NCI-H2171 (cell line): Measurements from ENCODE around the gene AGBL4.

Source experiments
- DNase-seq: peaks from one replicate; lab custom pipeline; 2025; lab: John Stamatoyannopoulos, UW

AGBL4 gene

DNA sequence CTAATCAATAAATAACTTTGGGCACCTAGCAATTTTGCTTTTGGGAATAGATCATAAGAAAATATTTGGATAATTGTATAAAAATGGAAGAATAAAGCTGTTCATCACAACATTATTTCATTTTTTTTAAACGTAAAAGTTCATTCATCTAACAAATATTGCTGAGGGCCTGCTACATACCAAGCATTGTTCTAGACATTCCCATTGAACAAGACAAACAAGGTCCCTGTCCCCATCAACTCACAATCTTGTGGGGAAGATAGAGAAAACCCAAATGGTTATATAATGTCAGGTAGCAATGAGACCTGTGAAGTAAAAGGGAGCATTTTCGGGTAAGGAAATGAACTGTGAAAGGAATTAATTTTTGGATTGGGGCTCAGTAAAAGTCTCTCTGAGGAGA, 1193.0 kb downstream of the AGBL4 start:
- DNase-seq, result no peak

DNA sequence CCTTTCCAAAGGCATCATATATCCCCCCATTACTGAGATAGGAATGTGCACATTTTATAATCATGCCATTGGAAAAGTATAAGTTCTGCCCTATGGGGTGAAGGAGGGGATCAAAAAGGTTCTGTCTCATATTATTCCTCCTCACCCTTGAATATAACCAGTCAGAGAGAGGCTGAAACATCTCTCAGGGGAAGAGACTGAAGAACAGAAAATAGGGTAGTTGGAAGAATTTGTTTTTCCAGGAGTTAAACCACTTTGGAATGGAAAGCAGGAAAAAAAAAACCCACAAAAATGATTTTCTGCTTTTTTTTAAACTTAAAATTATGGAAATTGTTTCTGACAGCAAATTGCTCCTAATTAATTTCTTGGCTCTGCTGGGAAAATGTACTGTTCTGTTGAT, 1194.3 kb downstream of the AGBL4 start:
- no peak for DNase-seq

DNA sequence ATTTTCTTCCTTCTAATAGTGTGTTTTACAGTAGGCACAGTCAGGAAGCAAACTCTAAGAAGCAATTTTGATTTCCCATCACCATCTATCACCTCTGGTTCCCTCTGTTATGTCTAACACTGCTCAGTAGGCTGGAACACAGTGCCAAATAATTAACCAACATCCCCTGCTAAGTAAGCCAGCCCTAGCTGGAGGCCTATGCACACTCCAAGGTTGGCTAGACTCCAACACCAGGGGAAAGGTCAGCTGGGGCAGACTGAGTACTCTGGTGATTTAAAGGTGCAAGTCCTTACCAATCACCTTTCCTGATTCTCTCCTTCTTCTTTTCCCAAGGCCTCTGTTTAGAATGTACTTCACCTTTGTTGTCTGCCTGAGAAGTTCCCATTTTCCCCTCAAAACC, 1200.6 kb downstream of the AGBL4 start:
- no peak for DNase-seq

DNA sequence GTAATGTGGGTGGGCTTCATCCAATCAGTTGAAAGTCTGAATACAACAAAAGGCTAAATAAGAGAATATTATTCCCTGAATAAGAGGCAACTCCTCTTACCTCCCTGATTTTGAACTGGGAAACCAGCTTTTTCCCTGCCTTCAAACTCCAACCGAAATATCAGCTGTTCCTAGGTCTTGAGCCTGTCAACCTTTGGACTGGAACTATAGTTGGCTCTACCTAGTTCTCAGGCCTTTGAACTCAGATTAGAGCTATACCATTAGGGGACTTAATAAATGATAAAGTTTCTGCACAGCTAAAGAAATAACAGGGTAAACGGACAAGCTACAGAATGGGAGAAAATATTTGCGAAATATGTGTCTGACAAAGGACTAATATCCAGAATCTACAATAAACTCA, 1203.3 kb downstream of the AGBL4 start:
- no peak for DNase-seq

DNA sequence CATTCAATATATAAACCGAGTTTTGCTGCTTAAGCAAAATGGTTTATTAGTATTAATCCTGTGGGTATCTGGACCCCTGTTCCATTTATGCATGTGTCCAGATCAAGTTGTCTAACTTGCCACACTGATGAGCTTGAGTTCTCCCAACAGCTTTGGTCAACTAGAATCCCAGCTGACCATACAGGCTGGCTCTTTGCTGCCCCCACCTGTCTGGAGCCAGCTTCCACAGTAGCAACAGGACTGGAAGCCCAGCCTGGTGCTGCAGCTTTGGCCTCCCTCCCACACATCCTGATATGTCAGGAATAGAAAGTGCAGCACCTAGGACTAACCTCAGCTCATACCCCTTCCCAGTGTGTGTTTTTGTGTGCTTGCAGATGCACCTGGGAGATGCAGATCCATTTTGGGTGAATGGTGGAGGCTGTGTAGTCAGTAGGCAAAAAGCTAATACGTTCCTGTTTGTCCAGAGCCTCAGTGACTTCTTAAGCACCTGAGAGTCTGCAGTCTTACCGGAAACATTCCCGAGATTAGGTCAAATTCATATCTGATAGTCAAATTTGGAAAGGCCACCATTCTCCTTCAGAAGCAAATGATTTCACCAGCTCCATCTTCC, 1206.1 kb downstream of the AGBL4 start:
- no peak for DNase-seq

DNA sequence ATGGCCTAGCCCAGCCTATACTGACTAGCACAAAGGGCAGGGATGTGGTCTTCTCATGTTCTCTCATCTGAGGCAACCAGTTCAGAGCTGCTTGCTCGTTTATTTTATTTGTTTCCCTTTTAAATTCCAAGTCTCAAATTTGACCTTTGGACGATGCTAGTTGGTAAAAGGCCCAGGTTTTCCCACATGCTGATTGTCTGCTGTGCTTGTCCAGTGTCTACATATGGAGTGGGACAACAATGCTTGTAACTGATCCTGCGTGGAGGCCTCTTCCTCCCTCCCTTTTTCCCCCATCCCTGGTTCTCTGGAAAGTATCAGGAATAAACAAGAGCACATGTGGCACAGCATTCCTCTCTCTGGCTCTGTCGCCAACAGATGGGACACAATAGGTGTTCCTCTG, 1213.0 kb downstream of the AGBL4 start:
- DNase-seq, result peak; percentile 57

DNA sequence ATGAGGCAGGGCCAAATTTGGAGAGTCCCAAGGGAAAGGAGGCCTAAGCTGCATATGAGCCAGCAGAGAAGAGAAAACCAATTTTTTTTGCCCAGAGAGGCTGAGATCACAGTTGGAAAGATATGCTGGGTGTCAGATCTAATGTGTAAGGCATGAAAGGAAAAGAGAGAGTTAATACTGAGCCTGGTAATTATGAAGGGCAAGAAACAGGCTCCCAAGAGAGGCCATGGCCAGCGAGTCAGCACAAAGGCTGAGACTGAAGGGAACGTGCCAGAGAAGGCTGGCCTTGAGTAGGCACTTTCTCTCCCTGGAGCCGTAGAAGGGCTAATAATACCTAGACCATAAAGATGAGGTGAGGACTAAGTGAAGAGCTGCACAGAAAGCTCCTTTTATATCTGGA, 1215.3 kb downstream of the AGBL4 start:
- DNase-seq, result no peak

DNA sequence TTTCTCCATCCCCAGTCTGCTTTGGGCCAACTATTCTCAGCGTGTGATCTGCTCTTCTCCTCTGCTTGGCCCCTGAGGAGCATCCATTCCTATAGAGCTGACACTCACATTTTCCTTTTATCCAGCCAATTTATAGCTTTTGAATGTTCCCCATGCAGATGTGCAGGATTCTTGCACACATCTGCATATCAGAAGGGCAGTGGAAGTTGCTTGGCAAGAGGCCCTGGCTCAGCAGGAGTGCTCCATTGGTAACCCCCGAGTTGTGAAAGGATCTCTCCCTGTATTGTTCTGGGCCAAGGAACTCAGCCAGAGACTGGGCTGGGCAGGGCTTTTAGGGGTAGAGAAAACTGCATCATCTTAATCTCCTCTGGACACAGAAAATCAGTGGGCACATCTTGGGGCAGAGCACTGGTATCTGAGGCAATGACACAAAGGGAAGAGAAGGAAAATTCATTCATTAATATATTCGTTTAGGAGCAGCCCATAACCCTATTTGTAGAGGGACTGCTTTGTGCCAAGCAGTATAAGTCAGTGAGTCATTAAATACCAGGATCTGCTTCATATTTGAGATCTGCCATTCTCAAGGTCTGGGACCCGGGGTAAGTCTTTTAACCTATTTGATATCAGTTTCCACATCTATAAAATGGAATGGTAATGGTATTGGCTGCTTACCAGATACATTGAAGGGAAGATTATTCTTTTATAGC, 1216.0 kb downstream of the AGBL4 start:
- DNase-seq, result no peak

DNA sequence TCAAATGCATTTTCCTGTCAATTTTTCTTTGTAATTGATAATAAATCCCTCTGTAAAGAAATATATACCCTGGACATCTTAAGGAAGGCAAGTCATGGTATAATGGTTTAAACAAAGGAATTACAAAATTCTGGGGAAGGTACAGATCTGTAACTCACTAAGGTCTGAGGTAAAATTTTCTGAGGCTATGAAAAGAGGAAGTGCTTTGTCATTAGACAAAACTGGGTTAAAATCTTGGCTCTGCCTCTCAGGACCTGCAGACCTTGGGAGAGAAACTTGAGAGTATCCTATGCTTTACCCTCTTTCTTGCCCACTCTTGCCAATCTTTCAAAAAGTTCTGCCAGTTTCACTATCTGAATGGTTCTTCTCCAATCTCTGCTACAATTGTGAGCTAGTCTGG, 1220.3 kb downstream of the AGBL4 start:
- DNase-seq, result no peak

DNA sequence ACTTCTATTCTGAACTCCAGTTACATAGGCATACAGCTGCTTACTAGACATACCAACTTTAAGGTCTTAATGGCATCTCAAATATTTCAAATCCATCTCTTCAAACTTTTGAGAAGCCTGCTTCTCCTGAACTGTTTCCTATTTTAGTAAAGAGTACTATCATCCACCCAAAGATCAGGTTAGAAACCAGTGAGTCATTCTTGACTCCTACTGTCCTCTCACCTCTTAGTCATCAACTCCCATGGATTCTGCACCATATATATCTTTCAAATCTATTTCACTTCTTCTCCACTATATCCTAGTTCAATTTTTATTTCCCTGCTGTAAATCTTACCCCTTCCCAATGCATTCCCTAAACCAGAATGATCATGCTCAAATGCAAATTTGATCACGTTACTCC, 1228.9 kb downstream of the AGBL4 start:
- no peak for DNase-seq

DNA sequence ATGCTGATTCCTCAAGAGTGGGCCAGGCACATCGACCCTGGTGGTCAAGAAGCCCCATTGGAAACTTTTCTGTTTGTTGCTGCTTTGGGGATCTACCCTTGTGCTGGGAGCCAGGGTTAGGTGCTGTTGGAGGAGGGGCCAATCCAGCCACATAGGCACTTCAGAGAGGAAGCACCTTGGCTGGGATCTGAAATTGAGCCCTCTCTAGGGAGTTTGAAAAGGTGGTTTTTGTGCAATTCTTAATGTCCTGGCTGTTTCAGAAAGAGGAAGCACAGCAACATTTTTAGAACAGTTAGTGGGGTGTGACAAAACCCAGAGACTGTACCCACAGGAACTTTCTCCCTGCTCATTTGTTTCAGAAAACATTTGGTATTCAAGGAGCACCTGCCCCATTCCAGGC, 1229.9 kb downstream of the AGBL4 start:
- no peak for DNase-seq

DNA sequence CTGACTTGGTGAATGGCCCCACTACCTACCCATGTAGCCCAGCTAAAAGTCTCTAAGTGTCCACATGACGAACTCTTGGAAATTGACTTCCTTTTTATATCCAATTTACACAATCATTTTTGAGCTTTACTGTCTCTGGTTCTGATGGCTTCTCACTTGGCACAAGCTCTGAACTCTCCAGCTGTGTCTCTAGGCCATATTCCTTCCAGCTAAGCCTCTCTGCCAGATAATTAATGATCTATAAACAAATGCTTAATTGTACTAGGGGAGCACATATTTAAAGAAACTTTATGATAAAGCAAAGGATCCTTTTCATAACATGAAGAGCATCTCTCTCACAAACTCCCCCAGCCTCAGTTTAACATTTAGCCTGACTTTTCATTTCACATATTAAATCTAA, 1230.8 kb downstream of the AGBL4 start:
- no peak for DNase-seq

DNA sequence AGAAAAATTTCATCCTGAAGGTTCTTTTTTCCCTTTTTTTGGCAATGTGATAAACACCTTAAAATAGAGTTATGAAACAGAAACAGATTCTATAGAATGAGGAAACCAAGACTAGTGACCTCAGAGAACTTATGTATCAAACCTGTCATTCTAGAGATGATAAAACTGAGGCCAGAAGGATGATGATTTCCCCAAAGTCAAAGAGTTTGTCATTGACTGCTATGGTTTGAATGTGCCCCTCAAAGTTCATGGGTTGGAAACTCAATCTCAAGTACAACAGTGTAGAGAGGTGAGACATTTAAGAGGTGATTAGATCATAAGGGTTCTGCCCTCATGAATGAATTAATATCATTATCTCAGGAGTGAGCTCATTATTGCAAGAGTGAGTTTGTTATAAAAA, 1233.4 kb downstream of the AGBL4 start:
- no peak for DNase-seq

DNA sequence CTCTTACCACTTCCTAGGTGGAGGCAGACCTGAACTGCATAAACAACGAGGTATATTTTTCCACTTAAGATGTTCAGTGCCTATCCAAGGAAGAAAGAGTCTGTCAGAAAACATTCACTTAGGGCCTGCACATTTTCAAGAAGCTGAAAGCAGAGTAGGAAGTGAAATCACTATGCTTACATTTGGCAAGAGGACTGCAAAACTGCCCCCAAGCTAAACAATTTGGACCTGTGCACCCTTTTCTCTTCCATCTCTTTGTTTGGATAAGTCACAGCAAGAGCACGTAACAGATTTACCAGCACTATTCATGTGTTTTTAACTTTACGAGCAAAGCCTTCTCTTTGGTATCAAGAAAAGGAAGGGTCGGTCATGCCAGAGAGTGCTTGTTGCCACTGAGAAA, 1233.9 kb downstream of the AGBL4 start:
- DNase-seq, result no peak

DNA sequence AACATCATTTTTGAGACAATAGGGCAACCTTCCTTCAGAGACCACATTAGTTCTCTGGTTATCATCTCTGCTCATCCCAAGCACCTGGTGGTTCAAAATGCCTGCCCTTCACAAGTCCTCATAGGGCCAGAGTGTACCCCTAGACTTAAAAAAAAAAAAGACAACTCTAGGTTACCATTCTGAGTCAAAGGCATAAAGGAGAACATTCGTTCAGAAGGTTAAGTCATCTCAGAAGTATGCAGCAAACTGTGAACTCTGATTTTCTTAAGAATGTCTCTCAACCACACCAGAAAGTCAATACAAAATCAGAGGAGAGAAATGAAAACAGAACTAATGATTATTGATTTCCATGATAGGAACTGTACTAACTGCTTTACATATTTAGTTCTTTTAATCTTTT, 1237.9 kb downstream of the AGBL4 start:
- DNase-seq, result no peak

DNA sequence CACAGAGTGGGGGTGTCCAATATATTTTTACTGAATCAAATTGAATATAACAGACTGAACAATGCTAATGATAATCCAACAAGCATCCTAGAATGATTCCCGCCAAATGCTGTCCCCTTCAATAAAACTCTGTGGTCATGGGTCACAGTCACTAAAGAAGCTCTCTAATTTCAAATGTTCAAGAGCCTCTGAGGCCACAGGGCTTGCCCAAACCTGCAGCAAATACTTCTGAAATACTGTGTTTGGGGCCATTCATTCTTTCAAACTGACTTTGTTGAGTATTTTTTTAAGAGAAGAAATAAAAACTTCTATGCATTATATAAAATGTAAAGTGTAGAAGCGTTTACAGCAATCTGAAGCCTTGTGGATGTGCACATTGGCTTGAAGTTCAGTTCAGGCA, 1239.5 kb downstream of the AGBL4 start:
- DNase-seq, result no peak

DNA sequence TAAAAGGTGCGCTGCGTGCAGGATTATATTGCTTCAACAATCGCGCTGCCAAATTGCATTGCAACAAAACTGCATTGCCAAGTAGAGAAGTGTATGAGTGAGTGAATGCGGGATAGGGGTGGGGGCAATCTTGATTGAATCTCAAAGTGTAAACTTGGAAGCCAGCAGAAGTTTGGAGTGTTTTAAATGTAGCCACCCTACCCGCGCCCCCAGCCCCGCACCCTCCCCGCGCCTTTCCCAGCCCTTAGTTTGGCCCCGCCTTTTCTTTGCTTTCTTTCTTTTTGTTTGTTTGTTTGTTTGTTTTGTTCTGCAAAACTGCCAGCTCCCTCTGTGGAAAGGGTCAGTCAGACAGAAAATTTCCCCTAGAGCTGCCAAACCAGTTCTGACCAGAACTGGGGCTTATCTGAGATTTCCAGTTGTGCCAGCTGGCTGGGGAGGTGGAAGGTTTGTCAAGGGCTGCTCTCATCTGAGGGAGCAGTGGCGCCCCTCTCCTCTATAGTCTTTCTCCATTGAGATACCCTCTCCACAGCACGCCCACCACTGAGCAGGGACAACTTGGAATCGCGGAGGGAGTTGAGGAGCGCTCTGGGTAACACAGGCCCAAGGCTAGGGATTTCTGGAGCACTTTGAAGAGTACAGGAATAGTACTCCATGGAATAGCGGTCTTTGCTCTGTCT, 1246.4 kb downstream of the AGBL4 start:
- DNase-seq, result no peak

DNA sequence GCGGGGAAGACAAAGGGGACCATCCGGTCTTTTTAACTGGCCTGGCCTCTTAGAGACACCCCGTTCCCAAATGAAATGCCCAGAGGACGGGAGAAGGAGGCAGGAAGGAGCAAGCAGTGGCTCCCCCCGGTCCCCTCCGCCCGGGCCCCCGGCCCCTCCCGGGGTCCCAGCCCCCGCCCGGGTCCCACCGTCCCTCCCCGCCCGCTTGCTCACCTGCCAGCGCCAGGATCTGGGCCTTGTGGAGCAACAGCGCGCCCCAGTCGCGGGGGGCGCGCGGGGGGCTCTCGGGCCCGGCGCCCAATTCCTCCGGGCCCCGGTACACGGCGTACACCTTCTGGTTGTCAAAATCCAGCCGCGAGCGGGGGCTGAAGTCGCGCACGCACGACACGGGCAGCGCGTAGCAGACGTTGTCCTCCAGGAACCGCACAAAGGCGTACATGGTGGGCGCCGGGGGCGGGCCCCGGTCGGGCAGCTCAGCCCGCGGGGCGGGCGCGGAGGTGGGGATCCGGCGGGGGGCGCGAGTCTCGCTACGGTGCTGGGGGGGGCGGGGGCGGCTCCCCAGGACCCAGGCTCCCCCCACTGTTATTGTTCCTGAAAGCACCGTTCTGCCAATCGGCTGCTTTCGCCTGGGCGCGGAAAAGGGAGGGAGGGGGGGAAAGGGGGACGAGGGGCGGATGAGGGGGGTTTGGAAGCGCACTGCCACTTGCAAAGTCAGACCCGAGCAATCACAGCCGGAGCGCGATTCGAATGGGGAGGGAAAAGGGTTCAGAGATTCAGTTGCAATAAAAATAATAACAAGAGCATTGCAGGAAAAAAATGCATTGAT, 1247.1 kb downstream of the AGBL4 start, which contains the start of gene BEND5:
TSS of gene BEND5 (minus strand) at position 499 of the 826 bp plus-strand sequence. CDS start at position 439, 60 bp downstream.
- DNase-seq, result peak; percentile 85

DNA sequence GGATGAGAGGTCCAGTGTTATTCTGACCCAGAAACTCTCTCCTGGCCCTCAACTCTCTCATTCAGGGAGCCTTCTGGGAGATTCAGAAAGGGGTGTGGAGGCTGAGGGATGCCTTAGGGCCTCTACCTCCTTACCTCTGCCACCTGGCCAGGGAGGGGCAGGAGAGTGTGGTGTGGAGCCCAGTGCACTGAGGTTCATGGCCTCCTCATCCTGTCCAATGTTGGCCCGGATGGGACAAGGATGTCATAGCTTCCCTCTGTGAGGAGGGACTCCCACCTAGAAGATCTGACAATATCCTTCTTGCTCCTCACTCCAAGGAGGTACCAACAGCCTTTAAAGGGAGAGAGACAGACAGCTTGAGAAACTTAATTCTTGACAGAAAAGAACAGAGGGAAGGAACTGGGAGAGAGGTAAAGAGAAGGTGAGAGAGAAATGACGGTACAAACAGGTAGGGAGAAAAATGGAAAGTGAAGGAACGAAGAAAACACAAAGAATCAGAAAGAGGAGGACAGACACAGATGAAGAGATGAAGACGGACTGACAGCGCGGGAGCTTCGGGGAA, 1247.8 kb downstream of the AGBL4 start:
- DNase-seq, result no peak

DNA sequence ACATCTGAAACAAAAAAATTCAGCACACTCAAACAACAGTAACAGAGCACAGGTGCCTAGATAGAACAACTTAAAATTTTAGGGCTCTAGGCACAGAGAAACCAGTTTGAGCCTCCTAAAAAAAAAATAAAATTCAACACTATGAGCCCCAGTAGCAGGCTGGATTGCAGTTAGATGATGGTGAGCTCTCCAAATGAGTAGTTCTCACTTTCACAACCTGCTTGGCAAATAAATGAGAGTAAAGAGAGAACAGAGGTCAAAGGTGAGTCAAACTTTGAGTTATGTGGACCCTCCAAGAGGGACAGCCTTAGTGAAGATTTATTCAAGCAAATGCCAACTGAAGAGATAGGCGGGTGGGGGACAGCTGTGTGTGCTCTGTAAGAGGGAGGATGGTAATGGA, 1250.6 kb downstream of the AGBL4 start:
- no peak for DNase-seq

DNA sequence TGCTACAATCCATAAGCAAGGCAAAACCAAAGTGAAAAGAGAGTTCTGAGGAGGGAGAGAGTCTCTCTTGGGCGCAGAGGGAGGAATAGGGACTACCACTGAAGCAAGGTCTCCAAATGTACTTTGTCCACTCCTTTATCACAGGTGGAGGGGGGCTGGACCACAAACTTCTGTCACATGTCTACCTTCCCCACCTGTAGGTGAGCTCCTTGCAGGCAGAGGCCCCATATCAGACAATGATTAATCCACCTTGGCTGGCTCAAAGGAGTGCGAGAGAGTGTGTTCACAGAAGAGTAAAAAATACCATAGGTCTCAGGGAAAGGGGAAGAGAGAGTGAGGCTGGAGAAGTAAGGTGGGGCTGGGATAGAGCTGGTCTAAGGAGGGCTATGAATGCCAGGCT, 1251.5 kb downstream of the AGBL4 start:
- DNase-seq, result no peak

DNA sequence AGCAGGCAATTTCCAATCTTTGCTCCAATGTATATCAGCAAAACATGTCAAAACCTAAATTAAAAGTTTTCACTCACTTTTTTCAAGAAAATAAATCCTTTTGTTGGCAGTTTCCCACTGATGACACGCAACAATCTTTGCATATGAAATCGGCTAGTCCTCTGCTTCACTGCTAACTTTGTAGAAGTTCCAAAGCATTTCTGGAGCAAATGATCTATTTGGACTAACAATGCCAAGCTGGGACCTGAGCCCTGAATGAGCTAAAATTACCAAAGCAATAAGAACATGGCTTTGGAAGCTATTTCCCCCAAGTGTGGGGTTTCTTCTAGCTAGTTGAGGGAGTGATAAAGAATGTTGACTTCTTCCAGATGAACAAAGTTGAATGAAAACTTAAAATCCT, 1252.2 kb downstream of the AGBL4 start:
- no peak for DNase-seq
